ENCODE measurements around the gene INF2.
"Not testable (repeated sequence)": the region's sequence is repeated elsewhere in the genome, so short reads cannot be mapped to it uniquely, and the experiment has no call there.

INF2 gene

DNA sequence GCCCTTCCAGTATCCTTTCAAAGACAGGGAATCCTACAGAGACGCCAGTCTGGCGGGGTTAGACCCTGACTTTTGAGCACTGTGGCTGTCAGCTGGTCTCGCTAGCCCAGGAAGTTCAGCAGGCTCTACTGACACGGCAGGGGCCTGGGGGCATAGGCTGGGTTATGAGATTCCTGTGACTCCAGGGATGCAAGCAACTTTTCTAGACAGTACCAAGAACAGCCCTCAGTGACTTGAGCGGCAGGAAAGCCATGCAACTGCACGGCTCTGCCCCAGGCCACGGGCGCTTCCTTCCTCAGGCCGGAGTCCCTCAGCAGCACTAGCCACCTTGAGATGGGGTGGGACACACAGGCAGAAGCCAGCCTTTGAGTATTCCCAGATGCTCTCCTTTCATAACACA lies 58.5 kb downstream of the INF2 start:
- Histone ChIP-seq H3K36me3 (ENCODE audit: insufficient read depth, low read depth, low read length) (no peaks in the 10 kb centered on the region), H3K4me3 (ENCODE audit: low read length) (no peak overlapping the region)

DNA sequence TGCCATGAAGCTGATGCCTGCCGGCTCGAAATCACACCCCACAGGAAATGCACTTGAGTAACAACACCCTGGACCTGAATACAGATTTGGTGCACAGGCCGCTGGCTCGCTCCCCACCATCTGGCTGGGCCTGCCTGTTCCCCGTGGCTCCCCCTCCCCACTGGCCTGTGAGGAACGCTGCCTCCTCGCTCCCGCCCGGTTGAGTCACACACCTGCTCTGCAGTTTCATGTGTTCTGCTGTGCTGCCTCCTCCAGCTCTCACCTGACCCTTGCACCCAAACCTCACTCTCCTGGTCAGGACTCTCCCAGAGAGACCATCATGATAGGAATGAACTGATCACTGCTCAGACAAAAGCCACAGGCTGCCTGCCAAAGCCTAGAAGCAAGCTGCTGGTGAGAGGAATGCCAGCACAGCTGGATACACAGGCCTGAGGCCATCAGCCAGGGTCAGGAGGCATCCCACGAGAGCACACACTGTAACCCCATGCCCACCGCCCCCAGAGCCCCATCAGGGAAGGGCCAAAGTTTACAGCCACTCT lies 59.8 kb downstream of the INF2 start:
- no peaks in the 10 kb centered on the region for H3K4me1 ChIP-seq (ENCODE audit: insufficient read depth, low read length)
- H3K27me3 ChIP-seq (ENCODE audit: insufficient read depth, low read length): no peaks in the 10 kb centered on the region
- no peaks in the 10 kb centered on the region for H3K36me3 ChIP-seq (ENCODE audit: insufficient read depth, low read depth, low read length)
- H3K9me3 ChIP-seq (ENCODE audit: insufficient read depth, low read depth, low read length): peaks cover 11% of the 10 kb centered on the region
- no peak overlapping the region for H3K4me3 ChIP-seq (ENCODE audit: low read length)
- no peak overlapping the region for H3K9ac ChIP-seq (ENCODE audit: low read depth, low read length)
- H3K27ac ChIP-seq (ENCODE audit: low read length): no peak overlapping the region

More for the DNA sequence above, 58.5 kb downstream of the INF2 start:
- H3K9ac ChIP-seq (ENCODE audit: low read depth, low read length): no peak overlapping the region
- H3K27me3 ChIP-seq (ENCODE audit: insufficient read depth, low read length): no peaks in the 10 kb centered on the region
- no peak overlapping the region for H3K27ac ChIP-seq (ENCODE audit: low read length)
- H3K9me3 ChIP-seq (ENCODE audit: insufficient read depth, low read depth, low read length): peaks cover 11% of the 10 kb centered on the region
- no peaks in the 10 kb centered on the region for H3K4me1 ChIP-seq (ENCODE audit: insufficient read depth, low read length)

DNA sequence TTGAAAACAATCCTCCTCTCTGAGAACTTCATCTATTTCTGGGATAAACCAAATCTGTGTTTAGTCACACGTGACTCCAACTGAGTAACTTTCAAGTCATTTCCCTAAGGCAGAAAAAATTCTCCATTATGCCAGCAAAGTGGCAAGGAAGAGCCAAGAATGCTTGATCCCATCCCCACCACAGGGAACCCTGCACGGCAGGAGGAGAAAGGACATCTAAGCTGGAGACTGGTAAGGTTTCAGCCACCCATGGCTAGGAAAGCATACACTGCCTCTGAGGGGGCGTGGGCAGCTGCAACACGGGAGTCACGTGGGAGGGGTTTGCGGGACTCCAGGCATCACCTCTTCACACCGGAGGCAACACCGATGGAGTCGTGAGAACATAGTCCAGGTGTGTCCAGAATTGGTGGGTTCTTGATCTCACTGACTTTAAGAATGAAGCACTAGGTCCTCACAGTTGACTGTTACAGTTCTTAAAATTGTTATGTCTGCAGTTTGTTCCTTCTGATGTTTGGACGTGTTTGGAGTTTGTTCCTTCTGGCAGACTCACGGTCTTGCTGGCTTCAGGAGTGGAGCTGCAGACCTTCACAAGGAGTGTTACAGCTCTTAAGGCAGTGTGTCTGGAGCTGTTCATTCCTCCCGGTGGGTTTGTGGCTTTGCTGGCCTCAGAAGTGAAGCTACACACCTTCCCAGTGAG lies 60.8 kb downstream of the INF2 start:
- Histone ChIP-seq H3K27me3 (ENCODE audit: insufficient read depth, low read length) (no peaks in the 10 kb centered on the region), H3K27ac (ENCODE audit: low read length) (no peak overlapping the region), H3K4me1 (ENCODE audit: insufficient read depth, low read length) (no peaks in the 10 kb centered on the region), H3K9me3 (ENCODE audit: insufficient read depth, low read depth, low read length) (peaks cover 11% of the 10 kb centered on the region), H3K4me3 (ENCODE audit: low read length) (no peak overlapping the region), H3K9ac (ENCODE audit: low read depth, low read length) (no peak overlapping the region), H3K36me3 (ENCODE audit: insufficient read depth, low read depth, low read length) (peaks cover under 1% of the 10 kb centered on the region; the same call in 1 of the 2 replicates)

DNA sequence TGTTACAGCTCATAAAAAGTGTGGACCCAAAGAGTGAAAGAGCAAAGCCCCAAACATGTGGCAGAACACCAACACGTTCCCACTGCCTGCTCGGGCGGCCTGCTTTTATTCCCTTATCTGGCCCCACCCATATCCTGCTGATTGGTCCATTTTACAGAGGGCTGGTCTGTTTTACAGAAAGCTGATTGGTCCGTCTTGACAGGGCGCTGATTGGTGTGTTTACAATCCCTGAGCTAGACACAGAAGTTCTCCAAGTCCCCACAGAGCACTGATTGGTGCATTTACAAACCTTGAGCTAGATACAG lies 61.3 kb downstream of the INF2 start:
- H3K4me3 ChIP-seq (ENCODE audit: low read length); H3K27ac ChIP-seq (ENCODE audit: low read length); H3K27me3 ChIP-seq (ENCODE audit: insufficient read depth, low read length); H3K9ac ChIP-seq (ENCODE audit: low read depth, low read length); H3K36me3 ChIP-seq (ENCODE audit: insufficient read depth, low read depth, low read length); H3K4me1 ChIP-seq (ENCODE audit: insufficient read depth, low read length): not testable (repeated sequence)
- peaks cover 11% of the 10 kb centered on the region for H3K9me3 ChIP-seq (ENCODE audit: insufficient read depth, low read depth, low read length)

DNA sequence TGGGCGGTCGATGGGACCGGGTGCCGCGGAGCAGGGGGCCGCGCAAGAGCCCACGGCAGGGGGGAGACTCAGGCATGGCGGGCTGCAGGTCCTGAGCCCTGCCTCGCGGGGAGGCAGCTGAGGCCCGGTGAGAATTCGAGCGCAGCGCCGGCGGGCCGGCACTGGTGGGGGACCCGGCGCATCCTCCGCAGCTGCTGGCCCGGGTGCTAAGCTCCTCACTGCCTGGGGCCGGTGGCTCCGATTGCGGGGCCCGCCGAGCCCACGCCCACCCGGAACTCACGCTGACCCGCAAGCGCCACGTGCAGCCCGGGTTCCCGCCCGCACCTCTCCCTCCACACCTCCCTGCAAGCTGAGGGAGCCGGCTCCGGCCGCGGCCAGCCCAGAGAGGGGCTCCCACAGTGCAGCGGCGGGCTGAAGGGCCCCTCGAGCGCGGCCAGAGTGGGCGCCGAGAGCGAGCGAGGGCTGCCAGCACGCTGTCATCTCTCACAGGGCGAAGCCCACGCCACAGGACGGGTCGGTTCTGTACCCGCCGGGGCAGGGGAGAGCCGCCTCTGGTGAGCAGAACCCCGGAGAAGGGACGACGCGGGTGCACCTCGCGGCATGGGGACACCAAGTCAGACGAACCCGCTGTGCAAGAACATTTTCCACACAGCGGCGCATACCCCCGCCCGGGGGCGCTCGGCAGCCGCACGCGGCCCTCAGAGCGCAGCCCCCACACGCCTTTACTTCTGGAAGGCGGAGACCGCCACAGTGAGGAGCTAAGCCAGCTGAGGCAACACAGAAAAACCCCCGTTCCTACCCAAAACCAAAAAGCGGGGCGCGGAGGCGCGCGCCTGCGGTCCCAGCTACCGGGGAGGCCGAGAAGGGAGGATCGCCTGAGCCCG lies 62.4 kb downstream of the INF2 start:
- no peaks in the 10 kb centered on the region for H3K4me1 ChIP-seq (ENCODE audit: insufficient read depth, low read length)
- H3K9ac ChIP-seq (ENCODE audit: low read depth, low read length): peak overlapping the region; percentile 86; the same call in 1 of the 2 replicates

DNA sequence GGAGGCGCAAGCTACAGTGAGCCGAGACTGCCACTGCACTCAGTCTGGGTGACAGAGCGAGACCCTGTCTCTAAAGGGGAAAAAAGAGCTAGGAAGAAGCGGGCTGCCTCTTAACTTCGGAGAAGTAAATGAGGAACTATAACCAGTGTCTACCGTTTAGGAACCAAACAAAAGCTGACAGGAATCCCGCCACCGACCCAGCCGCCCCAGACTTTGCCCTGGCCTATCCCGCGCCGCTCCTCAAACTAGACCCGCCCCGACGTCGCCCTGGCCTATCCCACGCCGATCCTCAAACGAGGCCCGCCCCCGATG lies 63.0 kb downstream of the INF2 start:
- Histone ChIP-seq H3K36me3 (ENCODE audit: insufficient read depth, low read depth, low read length) (peaks cover 22% of the 10 kb centered on the region), H3K4me1 (ENCODE audit: insufficient read depth, low read length) (no peaks in the 10 kb centered on the region), H3K27me3 (ENCODE audit: insufficient read depth, low read length) (no peaks in the 10 kb centered on the region), H3K27ac (ENCODE audit: low read length) (no peak overlapping the region), H3K9me3 (ENCODE audit: insufficient read depth, low read depth, low read length) (peaks cover 11% of the 10 kb centered on the region), H3K9ac (ENCODE audit: low read depth, low read length) (peak overlapping the region; percentile 86; the same call in 1 of the 2 replicates), H3K4me3 (ENCODE audit: low read length) (peak overlapping the region; percentile 75)

More for the DNA sequence above, 62.4 kb downstream of the INF2 start:
- Histone ChIP-seq H3K9me3 (ENCODE audit: insufficient read depth, low read depth, low read length) (peaks cover 11% of the 10 kb centered on the region), H3K36me3 (ENCODE audit: insufficient read depth, low read depth, low read length) (peaks cover 16% of the 10 kb centered on the region), H3K27ac (ENCODE audit: low read length) (no peak overlapping the region), H3K4me3 (ENCODE audit: low read length) (peak overlapping the region; percentile 75), H3K27me3 (ENCODE audit: insufficient read depth, low read length) (no peaks in the 10 kb centered on the region)

DNA sequence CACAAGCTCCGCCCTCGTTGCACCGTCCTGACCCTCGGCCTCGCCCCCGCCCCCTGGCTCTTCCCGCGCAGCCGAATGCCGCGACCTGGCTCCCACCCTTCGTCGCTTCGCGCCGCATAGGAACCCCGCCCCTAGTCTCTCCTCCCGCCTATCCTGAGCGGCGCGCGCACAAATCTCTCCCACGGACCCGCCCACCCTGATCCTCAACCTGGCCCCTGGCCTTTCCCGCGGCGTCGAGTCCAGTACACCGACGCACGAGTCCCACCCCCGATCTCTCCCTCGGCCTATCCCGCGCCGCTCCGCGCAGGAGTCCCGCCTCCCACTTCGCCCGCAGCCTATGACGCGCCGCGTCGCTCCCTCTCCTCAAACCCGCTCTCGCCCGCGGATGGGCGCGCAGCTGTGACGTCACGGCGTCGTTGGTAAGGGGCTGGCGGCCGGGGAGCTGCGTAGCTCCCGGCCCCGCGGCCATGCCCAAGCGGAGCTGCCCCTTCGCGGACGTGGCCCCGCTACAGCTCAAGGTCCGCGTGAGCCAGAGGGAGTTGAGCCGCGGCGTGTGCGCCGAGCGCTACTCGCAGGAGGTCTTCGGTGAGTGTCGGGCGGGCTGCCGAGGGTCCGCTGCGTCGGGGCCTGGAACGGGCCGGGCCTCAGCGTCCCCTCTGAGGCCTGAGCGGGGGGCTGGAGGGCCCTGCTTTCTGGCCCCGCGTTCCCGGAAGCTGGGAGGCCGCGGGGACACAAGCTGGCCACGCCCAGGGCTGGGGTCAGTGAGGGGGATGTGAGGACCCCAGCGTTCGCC lies 63.5 kb downstream of the INF2 start, which contains the start of gene SIVA1:
SIVA1 (plus strand) TSS at position 413 of the 793 bp plus-strand sequence; CDS start at position 468, 55 bp downstream.
- Histone ChIP-seq H3K9ac (ENCODE audit: low read depth, low read length) (peak within 1 kb of the TSS; percentile 93), H3K36me3 (ENCODE audit: insufficient read depth, low read depth, low read length) (peaks cover 28% of the 10 kb centered on the region), H3K27me3 (ENCODE audit: insufficient read depth, low read length) (no peaks in the 10 kb centered on the region), H3K4me1 (ENCODE audit: insufficient read depth, low read length) (no peaks in the 10 kb centered on the region), H3K9me3 (ENCODE audit: insufficient read depth, low read depth, low read length) (peaks cover 11% of the 10 kb centered on the region), H3K27ac (ENCODE audit: low read length) (peak within 1 kb of the TSS; percentile 83), H3K4me3 (ENCODE audit: low read length) (peak within 1 kb of the TSS; percentile 87)

DNA sequence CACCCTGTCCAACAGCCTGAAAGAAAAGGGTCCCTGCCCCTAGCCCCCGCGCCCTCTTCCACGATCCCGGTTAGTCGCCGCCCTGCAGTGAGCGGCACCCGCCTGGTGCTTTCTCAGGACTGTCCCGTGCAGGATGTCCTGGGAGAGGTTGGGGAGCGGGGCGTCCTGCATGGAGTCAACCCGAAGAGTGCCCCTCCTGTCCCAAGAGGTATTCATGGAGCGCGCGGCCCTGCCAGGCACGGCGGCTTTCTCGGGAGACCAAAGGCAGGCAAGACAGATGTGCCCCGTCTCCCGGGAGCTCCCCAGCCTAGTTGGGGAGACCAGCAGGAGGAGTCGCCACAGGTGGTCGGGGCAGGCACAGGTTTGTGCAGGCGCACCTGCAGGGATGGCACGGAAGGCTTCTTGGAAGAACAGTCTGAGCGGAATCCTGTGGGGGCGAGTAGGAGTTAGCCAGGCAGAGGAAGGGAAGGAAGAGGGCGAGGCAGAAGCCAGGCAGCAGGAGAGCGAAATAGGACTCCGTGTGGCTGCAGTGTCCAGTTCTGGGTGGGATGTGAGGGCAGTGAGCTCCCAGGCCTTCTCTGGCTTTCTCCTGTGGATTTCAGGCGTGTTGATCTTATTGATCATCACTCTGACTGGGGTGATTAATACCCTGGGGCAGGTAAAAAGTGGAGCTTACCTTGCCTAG lies 64.3 kb downstream of the INF2 start:
- Histone ChIP-seq H3K27ac (ENCODE audit: low read length) (peak overlapping the region; percentile 83), H3K4me3 (ENCODE audit: low read length) (peak overlapping the region; percentile 87), H3K9me3 (ENCODE audit: insufficient read depth, low read depth, low read length) (peaks cover 11% of the 10 kb centered on the region), H3K27me3 (ENCODE audit: insufficient read depth, low read length) (no peaks in the 10 kb centered on the region), H3K36me3 (ENCODE audit: insufficient read depth, low read depth, low read length) (peaks cover 34% of the 10 kb centered on the region), H3K4me1 (ENCODE audit: insufficient read depth, low read length) (no peaks in the 10 kb centered on the region), H3K9ac (ENCODE audit: low read depth, low read length) (peak overlapping the region; percentile 93)

DNA sequence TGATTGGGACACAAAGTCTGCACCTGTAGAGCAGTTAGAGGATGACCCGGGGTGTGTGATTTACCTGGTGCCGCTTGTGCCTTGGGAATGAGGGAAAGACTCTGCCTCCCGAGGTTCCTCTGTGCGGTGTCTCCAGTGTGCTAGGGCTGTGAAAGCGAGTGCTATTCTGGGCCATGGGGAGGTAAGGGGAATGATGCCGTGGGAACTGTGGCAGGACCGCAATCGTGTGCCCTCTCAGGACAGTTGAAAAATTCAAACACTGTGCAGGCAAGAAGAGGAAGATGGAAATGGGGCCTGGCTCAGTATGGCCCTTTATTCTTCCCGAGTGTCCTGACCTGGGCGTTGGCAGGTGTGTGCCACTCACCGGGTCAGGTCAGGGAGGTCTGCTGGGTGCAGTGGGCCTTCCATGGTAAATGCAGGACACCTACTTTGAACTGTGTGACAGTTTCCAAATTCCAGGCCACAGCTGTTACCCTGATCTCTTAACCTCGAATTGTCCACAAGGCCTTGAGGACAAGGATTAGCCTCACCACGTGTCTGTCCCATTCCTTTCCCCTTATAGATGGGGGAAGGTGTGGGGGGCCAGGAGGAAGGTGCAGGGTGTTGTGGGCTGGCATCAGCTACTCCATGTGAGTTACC lies 64.9 kb downstream of the INF2 start:
- peak overlapping the region; percentile 87 for H3K4me3 ChIP-seq (ENCODE audit: low read length)
- H3K9ac ChIP-seq (ENCODE audit: low read depth, low read length): peak overlapping the region; percentile 93
- H3K27ac ChIP-seq (ENCODE audit: low read length): no peak overlapping the region
- no peaks in the 10 kb centered on the region for H3K4me1 ChIP-seq (ENCODE audit: insufficient read depth, low read length)
- H3K27me3 ChIP-seq (ENCODE audit: insufficient read depth, low read length): no peaks in the 10 kb centered on the region
- peaks cover 41% of the 10 kb centered on the region for H3K36me3 ChIP-seq (ENCODE audit: insufficient read depth, low read depth, low read length)
- H3K9me3 ChIP-seq (ENCODE audit: insufficient read depth, low read depth, low read length): peaks cover 11% of the 10 kb centered on the region

DNA sequence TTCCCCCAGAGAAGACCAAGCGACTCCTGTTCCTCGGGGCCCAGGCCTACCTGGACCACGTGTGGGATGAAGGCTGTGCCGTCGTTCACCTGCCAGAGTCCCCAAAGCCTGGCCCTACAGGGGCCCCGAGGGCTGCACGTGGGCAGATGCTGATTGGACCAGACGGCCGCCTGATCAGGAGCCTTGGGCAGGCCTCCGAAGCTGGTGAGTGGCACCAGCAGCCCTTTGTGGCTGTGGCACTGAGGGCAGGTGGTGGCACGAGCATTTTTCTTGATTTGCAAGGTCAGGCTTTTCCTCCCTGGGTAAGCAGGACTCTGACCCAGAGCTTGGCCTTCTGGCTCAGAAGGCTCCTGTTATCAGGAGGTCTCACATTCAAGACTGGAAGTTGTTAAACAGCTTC lies 66.2 kb downstream of the INF2 start:
- Histone ChIP-seq H3K36me3 (ENCODE audit: insufficient read depth, low read depth, low read length) (peaks cover 48% of the 10 kb centered on the region), H3K4me1 (ENCODE audit: insufficient read depth, low read length) (no peaks in the 10 kb centered on the region), H3K27me3 (ENCODE audit: insufficient read depth, low read length) (no peaks in the 10 kb centered on the region), H3K9me3 (ENCODE audit: insufficient read depth, low read depth, low read length) (peaks cover 2% of the 10 kb centered on the region; the same call in 1 of the 2 replicates), H3K4me3 (ENCODE audit: low read length) (no peak overlapping the region), H3K27ac (ENCODE audit: low read length) (no peak overlapping the region), H3K9ac (ENCODE audit: low read depth, low read length) (no peak overlapping the region)

Measured in iPS-20b (cell line).